NCI-H526 treated with DMSO at 0.1 percent for 48 hours (cell line): ENCODE data around the gene MAD2L2.

Experiments
- DNase-seq: peaks from one replicate; lab custom pipeline; 2025; lab: John Stamatoyannopoulos, UW

MAD2L2 gene

DNA sequence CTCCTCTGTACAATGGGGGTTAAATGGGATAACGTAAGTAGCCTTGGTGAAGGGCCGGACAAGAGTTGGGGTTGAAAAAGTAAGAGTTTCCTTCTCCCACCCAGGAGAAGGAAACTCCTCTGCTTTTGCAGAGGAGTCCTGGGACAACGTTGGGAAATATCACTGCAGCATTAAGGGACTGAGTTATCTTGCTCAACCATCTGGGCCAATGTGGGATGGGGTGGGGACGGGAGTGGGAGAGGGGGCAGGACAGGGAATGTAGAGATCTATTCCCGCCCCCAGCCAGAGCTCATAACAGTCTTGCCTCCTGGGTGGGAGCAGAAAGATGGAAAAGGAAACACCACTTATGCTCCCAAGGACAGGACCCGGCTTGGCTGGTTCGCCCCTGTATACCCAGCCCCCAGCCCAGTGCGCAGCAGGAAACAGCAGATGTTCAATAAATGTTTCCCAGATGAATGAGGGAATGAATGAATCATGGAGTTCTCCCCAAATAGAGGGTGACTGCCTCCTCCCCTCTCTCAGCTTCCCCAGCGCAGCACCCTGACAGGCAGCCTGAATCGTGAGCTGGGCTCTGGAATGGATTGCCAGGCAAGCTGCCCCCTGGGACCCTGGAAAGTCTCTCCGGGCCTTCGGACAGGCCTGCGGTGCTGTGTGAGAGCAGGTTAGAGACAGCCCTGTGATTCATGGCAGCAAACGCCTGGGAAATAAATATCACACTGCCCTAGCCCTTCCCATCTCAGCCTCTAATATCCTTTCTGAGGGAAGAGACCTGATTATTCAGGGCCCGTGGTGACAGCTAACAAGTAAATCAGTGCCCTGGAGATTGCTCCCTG lies 51.5 kb downstream of the MAD2L2 start:
- DNase-seq: no peak

DNA sequence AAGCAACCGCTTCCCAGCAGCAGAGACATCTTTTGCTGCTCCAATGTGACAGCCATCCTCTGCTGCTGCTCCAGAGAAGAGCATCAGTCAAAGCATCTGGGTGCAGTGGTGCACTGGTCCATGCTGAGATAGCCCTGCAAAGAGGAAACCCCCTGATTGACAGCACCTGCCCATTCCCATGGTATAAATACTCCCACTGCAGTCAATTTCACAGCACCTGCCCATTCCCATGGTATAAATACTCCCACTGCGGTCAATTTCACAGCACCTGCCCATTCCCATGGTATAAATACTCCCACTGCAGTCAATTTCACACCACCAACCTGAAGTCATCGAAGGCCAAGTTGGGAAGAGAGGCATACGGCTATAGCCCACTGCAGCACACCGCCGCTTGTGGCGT lies 52.2 kb downstream of the MAD2L2 start:
- DNase-seq: no peak

DNA sequence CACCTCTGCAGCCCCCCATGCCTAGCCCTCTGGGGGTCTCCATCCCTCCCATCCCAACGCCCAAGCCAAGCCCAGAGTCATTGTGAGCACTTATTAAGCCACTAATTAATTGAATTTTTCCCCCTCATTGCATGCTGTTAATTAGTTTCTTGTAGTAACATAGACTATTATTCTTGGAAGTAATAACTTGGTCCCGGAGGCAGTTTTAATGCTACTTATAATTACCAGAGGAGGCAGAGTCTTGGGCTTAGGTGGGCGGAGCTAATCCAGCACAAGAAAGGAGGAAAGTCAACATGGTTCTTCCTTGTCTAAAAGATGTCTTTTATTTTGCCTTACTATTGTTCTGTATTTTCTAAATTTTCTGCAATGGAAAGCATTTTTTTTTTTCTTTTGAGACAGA lies 54.4 kb downstream of the MAD2L2 start:
- no peak for DNase-seq
